NCI-H524 (cell line): Measurements from ENCODE around the gene IGLL1.
A peak's percentile ranks its signal among the peaks of the same experiment; 100 is the strongest.
"Not testable (repeated sequence)": the region's sequence is repeated elsewhere in the genome, so short reads cannot be mapped to it uniquely, and the experiment has no call there.

Experiments
- DNase-seq, 2 experiments: peaks; one replicate each; lab custom pipeline; 2025; lab: John Stamatoyannopoulos, UW

Gene IGLL1

DNA sequence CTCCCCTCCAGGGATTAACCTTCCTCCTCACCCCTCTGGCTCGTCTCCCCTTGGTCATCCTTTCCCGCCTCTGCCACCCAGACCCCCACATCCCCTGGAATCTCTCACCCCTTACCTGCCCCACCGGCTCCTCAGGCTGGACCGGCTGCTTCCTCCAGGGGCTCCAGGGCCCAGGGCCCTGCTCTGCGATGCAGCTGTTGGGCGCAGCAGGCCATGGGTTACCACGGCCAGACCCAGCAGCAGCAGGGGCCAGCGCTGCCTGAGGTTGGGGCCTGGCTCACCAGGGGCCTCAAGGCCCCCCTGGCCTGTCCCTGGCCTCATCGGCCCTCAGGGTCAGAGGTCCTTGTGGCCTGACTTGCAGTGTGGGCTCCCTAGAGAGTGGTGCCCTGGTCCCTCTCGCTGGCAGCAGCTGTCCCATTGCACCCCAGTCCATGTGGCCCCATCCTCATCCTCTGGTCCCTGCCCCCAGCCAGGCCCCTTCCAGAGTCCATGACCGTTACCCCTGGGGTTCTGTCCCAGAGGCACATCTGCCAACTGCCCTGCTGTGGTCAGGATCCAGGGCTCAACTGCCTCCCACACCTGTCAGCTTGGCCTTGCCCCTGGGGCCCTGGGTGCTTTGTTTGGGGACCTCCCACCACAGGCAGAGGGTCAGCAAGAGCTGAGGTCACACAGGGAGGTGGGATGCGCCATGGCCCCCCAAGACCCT is at the start of gene IGLL1:
TSS of gene IGLL1 (minus strand) at position 421 of the 706 bp plus-strand sequence. CDS start at position 321, 100 bp downstream.
- no peak for DNase-seq

DNA sequence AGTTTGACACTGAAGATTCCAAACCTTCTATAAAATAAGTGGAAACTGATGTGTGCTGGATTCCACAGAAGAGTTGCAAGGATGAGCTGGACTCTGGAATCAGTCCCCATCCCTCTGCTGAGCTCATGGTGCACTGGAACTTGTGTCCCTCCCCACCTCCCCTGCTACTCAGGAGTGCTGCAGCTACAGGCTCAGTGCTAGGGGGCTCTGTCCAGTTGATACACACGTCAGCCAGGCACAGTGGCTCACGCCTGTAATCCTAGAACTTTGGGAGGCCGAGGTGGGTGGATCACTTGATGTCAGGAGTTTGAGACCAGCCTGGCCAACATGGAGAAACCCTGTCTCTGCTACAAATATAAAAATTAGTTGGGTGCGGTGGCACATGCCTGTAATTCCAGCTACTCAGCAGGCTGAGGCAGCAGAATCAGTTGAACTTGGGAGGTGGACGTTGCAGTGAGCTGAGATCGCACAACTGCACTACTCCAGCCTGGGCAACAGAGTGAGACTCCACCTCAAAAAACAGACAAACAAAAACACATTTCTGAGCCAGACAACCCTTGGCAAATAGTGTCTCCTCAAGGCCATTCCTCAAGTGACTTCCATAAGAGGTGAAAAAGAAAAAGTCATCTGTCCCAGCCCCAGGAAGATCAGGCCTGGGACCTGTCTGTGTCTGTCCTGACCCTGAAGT is 48.1 kb upstream of the IGLL1 start:
- not testable (repeated sequence) for DNase-seq

DNA sequence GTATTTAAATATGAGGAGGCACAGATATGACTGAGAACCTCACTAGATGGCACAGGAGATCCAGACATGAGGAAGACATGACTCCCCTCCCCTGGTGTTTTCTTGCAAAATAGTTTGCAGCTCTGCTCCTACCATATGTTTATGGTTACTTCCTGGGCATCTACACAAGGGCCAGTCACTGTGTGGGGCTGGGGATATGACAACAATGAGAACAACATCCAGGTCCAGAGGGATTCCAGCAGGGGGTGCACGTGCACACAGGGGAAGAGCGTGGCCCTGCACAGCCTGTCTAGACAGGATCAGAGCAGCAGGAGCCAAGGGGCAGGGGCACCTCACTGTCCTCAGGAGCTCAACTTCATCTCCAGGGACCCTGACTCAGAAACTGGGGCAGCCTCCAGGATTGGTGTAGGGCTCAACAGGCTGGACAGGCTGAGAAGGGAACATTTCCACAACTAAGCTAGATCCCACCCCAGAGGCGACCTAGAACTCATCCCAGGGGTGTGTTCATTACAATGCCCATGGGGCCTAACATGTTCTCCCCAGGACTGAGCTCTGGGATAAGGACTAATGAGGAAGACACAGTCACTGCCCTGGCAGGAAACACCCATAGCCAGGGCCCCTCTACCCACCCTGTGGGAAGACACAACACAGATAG is 47.4 kb upstream of the IGLL1 start:
- DNase-seq = peak in 1 of 2 experiments; percentile 48

DNA sequence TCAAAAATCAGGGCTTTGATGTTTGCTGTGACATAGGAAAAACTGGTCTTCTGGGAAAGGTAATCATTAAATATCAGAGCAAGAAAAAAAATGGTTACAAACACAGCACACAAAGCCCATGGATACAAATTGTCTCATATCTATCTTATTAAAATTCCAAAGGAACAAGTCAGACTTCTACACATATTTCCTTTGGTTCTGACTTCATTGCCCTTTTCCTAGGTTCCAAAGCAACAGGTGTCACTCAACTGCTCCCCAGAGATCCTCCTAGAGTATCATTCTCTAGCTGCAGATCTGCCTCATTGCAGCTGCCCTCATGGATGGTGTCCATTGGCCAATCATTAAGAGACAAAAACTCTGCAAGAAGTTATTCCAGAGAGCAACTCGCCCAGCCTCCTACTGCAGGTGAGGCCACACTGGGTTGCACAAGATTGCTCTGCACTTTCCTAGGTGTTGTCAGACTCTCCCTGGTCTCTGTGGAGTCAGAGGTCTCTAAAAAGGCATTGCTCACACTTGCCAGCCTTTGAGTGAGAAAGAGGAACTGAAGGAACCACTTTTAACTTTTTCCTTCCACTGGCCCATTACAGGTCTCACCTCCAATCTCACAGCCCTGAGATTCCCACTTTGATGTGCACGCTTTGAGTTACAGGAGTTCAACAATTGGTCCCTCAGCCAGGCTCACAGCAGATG is 46.3 kb upstream of the IGLL1 start:
- DNase-seq = no peak

DNA sequence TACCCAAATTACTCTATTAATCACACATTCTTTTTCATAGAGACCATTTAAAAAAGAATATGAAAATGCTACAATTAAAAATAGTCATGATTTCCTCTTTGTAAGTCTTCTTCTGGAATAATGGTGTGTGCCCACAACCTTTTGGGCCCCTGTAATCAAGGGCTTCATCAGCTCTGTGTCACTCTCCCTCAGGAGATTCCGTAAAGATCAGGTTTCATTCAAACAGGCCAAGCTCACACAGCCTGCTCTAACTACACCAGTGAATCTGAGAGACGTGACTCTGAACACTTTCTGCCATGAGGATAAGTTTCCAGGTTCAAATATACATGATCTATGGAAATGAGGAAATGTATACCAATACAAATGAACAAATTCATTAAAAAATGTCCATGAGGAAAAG is 42.5 kb upstream of the IGLL1 start:
- no peak for DNase-seq

DNA sequence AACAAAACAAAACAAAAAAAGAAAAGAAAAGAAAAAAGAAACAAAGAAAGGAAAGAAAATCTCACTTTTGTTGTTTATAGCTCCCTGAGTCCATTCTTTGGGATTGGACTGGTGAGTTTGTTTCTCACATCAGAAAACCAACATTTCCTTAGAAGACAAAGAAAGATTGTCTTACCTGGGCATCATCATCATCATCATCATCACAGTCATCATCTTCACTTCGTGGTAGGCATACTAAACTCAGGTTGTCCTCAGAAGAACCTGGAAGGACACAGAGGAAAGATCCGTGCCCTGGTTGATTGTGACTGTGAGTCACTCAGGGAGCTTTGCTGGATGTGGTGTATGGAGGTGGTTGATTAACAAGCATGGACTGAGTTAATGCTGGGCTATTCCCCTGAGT is 41.8 kb upstream of the IGLL1 start:
- DNase-seq = not testable (repeated sequence)

DNA sequence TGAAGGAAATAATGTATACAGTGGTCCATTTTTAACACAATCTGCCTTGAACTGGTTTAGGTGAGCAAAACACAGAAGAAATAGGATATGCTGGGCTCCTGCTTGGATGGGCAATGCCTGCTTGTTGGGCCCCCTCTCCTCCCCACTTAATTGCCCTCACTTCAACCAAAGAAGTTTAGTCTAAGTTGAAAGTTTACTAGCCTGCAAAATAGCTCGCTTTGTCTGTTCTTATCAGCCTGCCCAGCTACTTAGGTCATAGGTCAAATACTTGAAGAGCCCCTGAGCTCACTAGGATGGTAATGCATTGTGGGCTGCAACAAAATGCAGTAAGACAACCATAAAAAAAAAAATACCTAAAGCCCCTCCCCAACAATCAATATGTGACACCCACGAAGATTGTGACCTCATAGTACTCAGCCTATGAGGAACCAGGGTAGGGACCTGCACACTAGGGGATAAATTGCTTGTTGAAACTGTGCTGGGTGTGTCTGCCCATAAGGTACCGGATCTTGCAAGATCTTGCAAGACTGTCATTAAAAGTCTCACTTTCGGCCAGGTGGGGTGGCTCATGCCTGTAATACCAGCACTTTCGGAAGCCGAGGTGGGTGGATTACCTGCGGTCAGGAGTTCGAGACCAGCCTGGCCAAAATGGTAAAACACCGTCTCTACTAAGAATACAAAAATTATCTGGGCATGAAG is 41.1 kb upstream of the IGLL1 start:
- DNase-seq = no peak

DNA sequence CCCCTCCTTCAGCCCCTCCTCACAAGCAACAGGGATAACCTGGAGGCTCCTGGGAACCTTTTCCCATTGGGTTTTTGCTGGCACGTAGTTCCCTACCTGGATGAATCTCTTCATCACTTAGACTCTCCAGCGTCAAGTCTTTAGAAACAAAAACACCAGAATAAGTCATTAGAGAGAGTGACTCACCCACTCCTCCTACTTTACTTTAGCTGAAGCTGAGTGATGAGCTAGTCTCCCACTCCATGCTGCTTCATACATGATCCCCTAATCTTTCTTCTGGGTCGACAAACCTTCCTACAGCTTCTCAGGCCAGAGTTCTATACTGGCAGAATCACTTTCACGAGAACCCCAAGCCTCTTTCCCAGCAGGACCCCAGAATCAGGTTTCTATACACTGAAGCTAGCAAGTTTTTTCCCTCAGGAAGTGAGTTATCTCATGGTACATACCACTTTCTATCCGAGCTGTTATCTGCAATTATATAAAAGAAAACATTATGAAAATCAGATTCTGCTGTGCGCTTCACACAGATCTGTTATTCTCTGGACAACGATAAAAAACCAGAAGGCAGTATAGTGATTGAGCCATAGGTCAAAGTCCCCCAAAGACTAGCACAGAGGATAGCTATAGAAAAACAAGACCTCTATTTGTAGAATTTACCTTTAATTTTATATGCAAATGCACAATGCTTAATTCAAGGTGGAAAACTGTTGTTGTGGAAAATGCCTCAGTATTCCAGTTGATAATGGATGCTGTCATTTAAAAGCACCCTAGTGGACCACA is 33.3 kb upstream of the IGLL1 start:
- no peak for DNase-seq

DNA sequence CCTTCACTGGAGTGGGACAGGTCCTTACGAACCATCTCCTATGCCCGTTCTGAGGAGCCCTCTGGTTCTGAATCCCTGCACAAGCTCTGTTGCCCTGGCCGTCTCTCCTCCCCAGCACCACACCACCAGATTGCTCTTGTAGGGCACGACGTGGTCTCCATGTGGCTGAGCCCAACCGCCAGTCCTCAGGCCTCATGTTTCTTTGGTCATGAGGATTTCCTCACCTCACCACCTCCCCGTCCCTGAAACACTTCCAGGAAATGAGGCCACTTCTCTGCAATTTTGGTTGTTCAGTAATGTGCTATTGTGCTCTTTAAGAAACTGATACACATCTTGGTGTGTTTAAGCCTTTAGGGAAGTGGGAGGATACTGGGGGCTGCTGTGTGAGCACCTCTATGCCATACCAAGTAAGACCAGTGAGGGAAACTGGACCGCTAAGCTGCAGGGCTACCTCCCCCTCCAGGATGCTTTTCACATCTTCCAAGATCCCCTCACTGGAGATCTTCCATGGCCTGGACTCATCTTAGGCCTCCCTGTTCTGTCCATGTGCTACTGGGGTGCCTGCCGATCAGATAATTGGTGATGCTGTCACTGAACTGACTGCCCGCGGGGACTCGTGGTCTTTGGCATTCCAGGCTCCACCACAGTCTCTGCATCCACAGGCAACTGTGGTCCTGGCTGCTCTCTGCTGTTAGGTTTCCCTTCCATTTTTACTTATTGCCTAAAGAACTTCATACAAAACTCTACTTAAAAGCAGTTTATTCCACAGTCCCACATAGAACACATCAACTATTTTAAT is 30.1 kb upstream of the IGLL1 start:
- DNase-seq = no peak

DNA sequence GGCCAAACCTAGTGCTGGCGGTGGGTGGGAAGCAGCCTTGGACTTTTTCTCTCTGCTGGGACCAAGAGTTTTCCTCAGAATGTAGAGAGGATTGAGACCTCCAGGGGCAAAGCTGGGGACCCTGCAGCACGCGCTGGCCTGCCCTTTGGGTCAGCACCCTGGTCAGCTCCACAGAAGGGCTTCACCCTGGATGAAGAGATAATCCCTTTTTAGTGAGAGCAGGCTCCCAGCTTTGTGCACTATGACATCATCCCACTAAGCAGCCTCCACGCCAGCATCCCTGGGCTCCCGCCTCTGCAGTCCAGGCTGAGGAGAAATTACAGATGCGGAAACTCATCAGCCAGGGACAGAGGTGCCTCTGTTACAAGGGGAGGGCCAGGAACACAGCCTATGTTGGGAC is 28.5 kb upstream of the IGLL1 start:
- no peak for DNase-seq

DNA sequence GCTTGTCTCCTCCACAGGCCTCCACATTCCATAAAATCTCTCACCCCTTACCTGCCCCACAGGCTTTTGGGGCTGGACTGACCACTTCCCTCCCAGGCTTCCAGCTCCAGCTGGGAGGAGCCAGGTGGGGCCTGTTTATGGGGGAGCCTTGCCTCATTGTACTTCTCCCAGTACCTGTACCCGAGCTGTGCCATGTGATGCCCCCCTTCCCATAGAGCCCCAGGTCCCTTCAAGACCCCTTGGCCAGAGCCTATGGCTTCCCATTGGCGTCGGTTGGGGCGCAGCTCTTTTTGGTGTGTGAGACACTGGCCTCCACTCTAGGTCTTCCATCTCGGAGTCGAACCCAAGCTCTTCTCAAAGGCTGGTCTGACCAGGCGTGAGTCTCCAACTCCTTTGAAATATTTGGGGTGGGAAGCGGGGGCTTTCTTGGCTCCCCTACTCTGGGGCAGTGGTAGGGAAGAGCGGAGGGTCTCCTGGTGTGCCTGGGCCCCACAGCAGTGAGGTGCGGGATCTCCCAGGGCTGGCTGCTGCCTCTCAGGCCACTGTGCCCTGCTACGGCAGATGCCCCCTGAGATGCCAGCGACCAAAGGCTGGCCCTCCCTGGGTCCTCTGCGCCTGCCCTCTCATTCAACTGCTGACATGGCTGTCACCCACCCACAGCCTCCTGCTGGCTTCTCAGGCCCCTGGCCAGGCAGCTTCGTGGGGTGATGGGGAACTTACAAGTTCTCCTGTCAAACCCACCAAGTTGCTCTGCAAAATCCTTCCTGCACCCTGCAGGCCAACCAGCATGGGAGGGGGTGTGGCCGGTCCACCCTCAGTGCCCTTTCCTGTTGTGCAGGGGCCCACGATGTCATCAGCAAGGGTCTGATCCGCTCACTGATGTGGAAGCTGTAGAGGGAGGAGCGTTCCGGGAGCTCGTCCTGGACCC is 26.4 kb upstream of the IGLL1 start:
- no peak for DNase-seq

DNA sequence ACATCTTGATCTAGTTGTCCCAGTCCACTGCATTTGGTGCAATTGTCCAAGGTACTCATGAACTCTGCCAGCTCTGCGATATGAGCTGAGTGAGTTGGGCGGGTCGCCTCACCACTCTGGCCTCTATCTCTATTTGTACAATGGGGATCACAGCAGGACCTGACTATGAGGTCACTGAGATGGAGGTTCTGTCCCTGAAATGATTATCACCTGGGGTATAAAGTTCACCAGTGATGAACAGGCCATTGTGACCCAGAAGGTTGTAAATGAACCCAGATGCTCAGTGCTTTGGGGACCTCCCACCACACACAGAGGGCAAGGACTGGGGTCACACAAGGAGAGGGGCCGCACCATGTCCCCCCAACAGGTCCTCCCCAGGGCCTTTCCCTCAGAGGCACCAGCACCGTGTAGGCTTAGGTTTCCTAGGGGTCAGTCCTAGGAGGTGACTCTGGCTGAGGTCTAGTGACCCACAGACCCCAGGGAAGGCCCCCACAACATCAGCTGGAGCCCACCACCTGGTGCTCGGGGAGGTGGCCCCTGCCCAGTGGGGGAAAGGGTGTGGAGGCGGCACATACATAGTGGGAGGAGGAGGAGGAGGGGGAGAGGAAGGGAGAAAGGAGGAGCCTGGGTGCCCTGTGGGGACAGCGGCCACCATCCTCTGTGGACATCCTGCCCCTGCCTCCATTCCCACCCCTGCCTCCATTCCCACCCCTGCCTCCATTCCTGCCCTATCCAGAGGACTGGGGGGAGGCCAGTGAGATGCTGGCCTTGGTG is 25.0 kb upstream of the IGLL1 start:
- DNase-seq = no peak

DNA sequence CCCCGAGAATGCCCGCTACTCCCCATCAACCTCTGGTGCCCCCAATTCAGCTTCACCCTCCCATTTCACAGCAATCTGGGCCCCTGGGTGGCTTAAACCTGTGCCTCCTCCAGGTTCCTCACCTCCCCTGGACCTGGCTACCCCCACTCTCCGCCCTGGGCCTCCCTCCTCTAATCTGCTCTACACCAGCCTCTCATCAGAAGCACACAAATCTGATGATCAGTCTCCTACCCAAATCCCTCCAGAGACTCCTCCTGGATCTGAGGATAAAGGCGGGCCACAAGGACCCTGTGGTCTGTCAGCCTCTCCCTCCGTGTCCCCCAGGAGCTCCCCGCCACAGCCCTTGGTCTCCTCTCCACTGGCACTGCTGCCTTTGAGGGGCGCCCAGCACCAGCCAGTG is 23.2 kb upstream of the IGLL1 start:
- no peak for DNase-seq

DNA sequence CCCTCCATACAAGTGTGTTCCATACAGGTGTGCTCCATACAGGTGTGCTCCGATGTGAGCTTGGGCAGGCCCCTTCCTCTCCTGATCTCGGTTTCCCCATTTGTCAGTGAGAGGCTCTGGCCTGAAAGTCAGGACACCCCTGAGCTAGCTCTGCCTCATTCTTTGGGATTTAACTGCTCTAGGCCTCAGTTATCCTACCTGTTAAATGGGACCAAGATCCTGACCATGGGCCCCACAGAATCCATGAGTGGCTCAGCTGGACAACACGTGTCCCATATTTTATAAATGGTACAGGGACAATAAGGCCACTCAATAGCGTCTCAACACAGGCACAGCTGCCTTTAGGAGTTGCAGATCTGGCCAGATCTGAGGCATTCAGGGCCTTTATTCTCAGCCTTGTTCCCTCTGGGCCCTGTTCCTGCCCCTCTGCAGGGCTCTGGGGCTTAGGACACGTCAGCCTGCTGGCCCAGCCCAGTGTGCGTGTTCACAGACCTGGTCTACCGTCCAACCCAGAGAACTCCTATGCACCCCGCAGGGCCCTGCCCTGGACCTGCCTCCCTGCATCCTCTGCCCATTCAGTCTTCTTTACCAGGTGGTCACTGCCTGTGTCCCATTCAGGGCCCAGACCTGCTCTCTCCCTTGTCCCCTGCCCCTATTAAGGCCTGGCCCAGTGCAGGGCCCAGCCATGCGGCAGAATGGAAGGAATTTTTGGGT is 18.9 kb upstream of the IGLL1 start:
- DNase-seq = no peak

DNA sequence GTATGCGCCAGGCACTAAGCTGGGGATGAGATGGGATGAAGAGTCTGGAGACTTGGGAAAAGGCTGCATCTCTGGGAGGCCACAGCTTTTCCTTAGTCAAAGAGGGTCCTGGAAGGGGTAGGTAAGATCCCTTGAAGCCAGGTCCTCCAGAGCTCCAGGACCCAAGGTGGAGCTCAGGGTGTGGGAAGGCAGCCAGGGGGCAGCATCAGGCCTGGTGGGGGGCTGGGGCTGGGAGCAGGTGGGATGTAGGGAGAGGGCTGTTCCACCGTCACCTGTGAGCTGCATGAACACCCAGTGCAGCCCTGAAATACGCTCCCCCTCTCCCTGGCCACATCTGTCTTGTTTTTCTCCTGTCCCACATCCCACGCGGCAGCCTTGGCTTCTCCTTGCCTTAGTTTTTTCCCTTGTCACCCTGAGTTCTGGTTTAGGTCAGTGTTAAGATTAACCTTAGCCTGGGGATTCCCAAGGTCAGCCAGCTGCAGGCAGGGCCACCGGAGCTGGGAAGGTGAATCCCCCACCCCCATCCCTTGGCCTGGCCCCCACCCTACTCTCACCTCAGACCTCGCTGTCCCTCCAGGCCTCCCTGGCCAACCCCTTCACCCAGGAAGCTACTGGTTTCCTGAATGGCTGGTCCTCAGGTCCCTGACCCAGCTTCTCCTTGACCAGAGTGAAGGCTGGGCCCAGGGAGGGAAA is 17.6 kb upstream of the IGLL1 start:
- not testable (repeated sequence) for DNase-seq

DNA sequence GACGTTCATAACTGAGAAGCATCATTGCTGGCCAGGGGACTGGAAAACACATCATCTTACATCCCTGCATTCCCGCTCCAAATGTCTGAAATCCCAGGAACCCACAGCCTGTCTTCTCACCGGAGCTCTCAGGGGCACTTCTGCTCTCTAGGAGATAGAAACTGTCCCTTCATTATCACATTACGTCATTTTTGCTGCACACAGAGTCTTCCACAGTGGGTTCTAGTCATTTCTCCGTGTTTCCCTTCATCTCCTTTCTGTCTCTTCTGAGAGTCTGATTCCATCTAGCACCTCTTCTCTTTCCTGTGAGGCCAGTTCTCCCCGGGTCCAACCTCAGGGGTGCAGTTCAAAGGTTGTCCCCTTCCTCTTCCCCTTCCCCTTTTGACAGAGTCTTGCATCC is 15.8 kb upstream of the IGLL1 start:
- DNase-seq = not testable (repeated sequence)

DNA sequence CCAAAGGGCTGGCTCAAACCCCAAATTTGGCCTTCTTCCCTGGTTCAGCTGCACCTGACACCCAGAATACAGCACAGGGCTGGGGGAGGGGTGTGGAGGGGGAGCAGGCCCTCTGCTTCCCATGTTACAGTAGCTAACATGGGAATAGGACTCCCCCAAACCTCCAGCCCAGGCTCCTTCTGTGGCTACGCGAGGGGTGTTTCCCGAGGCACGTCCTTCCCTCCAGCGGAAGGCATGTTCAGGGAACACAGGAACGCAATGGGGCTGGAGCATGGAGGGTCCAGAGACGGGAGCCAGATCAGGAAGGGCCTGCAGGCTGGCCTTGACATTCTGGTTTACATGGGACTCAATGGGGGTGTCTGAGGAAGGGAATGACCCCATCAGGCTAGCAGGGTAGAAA is 11.8 kb upstream of the IGLL1 start:
- no peak for DNase-seq
